IMR-90 (cell line): ENCODE results near the gene ADGRV1. TPM values are rescaled to one million over a fixed set of nuclear protein-coding genes. Genes with fewer than 3 reads are reported as not detected.

Source experiments
- ATAC-seq: fragments of 200-7000 bp; cut with Tn5 transposase; 2 replicates; pipeline ENCODE4 v1.9.1; 2020; ENCODE audit warnings: low read depth, mild to moderate bottlenecking, moderate library complexity
- BruUV-seq: library from RNA; stranded (reverse); fragments of 400-500 nt; replicated peaks from 2 replicates; lab custom pipeline; 2021; lab: Mats Ljungman, UMichigan
- CTCF ChIA-PET: fragments of 300-600 bp; formaldehyde crosslinking; extraction: SDS; loops from one replicate; lab custom pipeline; 2021; ENCODE audit warnings: antibody characterized with exemption; lab: Yijun Ruan, JAX
- POLR2A ChIA-PET: fragments of 300-600 bp; sonication (Branson Sonifier 250); formaldehyde crosslinking; loops from one replicate; lab custom pipeline; 2022; ENCODE audit warnings: antibody characterized with exemption; ENCODE audit not compliant: unreplicated experiment; lab: Charles Lee
- DNase-seq: peaks from one replicate; pipeline ENCODE4 v3.0.0; 2013
- H2AFZ ChIP-seq: replicated peaks from 2 replicates; pipeline ENCODE3; 2013; ENCODE audit warnings: low read length, mild to moderate bottlenecking; ENCODE audit not compliant: poor library complexity
- H2AK5ac ChIP-seq: 2 replicates; pipeline ENCODE4 v1.6.1; 2013; ENCODE audit warnings: low read depth, low read length, inconsistent platforms
- H2AK9ac ChIP-seq: replicated peaks from 2 replicates; pipeline ENCODE3; 2013; ENCODE audit warnings: mild to moderate bottlenecking, low read depth, low read length, moderate library complexity; ENCODE audit not compliant: poor library complexity
- H2BK120ac ChIP-seq: 2 replicates; pipeline ENCODE4 v1.6.1; 2013; ENCODE audit warnings: low read depth, low read length, inconsistent platforms
- H2BK15ac ChIP-seq: 3 replicates; pipeline ENCODE4 v1.6.1; 2013; ENCODE audit warnings: low read depth, low read length, inconsistent platforms
- H2BK20ac ChIP-seq: 2 replicates; pipeline ENCODE4 v1.6.1; 2013; ENCODE audit warnings: low read depth, mild to moderate bottlenecking, inconsistent platforms, low read length, moderate library complexity
- H2BK5ac ChIP-seq: 2 replicates; pipeline ENCODE4 v1.6.1; 2013; ENCODE audit warnings: mild to moderate bottlenecking, low read depth, low read length, inconsistent platforms; ENCODE audit not compliant: poor library complexity, severe bottlenecking
- H3K14ac ChIP-seq: replicated peaks from 2 replicates; pipeline ENCODE4 v1.6.1; 2013; ENCODE audit warnings: low read depth, low read length, inconsistent platforms
- H3K18ac ChIP-seq: 2 replicates; pipeline ENCODE4 v1.6.1; 2013; ENCODE audit warnings: low read depth, low read length, control low read depth
- H3K23ac ChIP-seq: 2 replicates; pipeline ENCODE4 v1.6.1; 2013; ENCODE audit warnings: low read depth, low read length, inconsistent platforms
- H3K27ac ChIP-seq: 2 replicates; pipeline ENCODE4 v1.5.1; 2013; ENCODE audit warnings: mild to moderate bottlenecking, control low read depth, low read length; ENCODE audit not compliant: insufficient read depth
- H3K27me3 ChIP-seq: 2 replicates; pipeline ENCODE4 v1.6.1; 2013; ENCODE audit warnings: low read length; ENCODE audit not compliant: control insufficient read depth, insufficient read depth
- H3K36me3 ChIP-seq: 2 replicates; pipeline ENCODE4 v1.6.1; 2013; ENCODE audit warnings: low read length, mixed read lengths; ENCODE audit not compliant: control insufficient read depth, insufficient read depth
- H3K4ac ChIP-seq: 2 replicates; pipeline ENCODE4 v1.6.1; 2013; ENCODE audit warnings: low read depth, low read length, inconsistent platforms
- H3K4me1 ChIP-seq: 2 replicates; pipeline ENCODE4 v1.6.1; 2013; ENCODE audit warnings: low read length, mixed read lengths; ENCODE audit not compliant: control insufficient read depth, insufficient read depth
- H3K4me2 ChIP-seq: 2 replicates; pipeline ENCODE4 v1.6.1; 2013; ENCODE audit warnings: low read depth, mild to moderate bottlenecking, control low read depth, low read length, moderate library complexity
- H3K4me3 ChIP-seq: 2 replicates; pipeline ENCODE4 v1.5.1; 2013; ENCODE audit warnings: low read depth, mild to moderate bottlenecking, control low read depth, low read length, moderate library complexity; ENCODE audit not compliant: insufficient read depth
- H3K56ac ChIP-seq: 2 replicates; pipeline ENCODE4 v1.6.1; 2013; ENCODE audit warnings: low read length, inconsistent platforms; ENCODE audit not compliant: insufficient read depth; ENCODE audit errors: extremely low read depth
- H3K79me1 ChIP-seq, 2 experiments: 2 replicates each; pipeline ENCODE4 v1.6.1; 2013; ENCODE audit warnings: low read length in 2 of 2, inconsistent platforms in 1 of 2, low read depth in 1 of 2
- H3K9ac ChIP-seq: 2 replicates; pipeline ENCODE4 v1.6.1; 2013; ENCODE audit warnings: low read depth, low read length, control low read depth
- H3K9me1 ChIP-seq: 2 replicates; pipeline ENCODE4 v1.6.1; 2013; ENCODE audit warnings: low read length, inconsistent platforms; ENCODE audit not compliant: insufficient read depth
- H3K9me3 ChIP-seq: 2 replicates; pipeline ENCODE4 v1.6.1; 2013; ENCODE audit warnings: low read length; ENCODE audit not compliant: control insufficient read depth, insufficient read depth
- H4K20me1 ChIP-seq: 2 replicates; pipeline ENCODE4 v1.6.1; 2013; ENCODE audit warnings: low read length, inconsistent platforms; ENCODE audit not compliant: insufficient read depth
- H4K5ac ChIP-seq: 2 replicates; pipeline ENCODE4 v1.6.1; 2013; ENCODE audit warnings: mild to moderate bottlenecking, low read depth, low read length, control low read depth
- H4K8ac ChIP-seq, 2 experiments: 2 replicates each; pipeline ENCODE4 v1.6.1; 2013; ENCODE audit warnings: low read depth in 2 of 2, low read length in 2 of 2, control low read depth in 1 of 2, inconsistent platforms in 1 of 2
- H4K91ac ChIP-seq: 2 replicates; pipeline ENCODE4 v1.6.1; 2013; ENCODE audit warnings: low read depth, low read length, inconsistent platforms; ENCODE audit not compliant: insufficient read depth
- MXI1 ChIP-seq: IDR thresholded peaks from 2 replicates; pipeline ENCODE4 v1.6.1; 2012; ENCODE audit warnings: low read depth, mild to moderate bottlenecking, low read length, moderate library complexity, borderline replicate concordance
- RFX5 ChIP-seq: IDR thresholded peaks from 2 replicates; pipeline ENCODE4 v1.8.0; 2012; ENCODE audit warnings: low read depth, mild to moderate bottlenecking, low read length, moderate library complexity
- SMC3 ChIP-seq: fragments of 150-350 bp; IDR thresholded peaks from 2 replicates; pipeline ENCODE4 v1.6.1; 2016; ENCODE audit warnings: low read depth, mild to moderate bottlenecking, antibody characterized with exemption, low read length, moderate library complexity
- WGBS, 2 experiments: methylation state at CpG; one replicate each; pipeline versions ENCODE4 v1.1.5 to v1.1.7; 2013; ENCODE audit warnings: missing lambda C conversion rate in 2 of 2; ENCODE audit not compliant: insufficient read length in 1 of 2; ENCODE audit errors: extremely low coverage in 2 of 2; 5-methylcytosine and 5-hydroxymethylcytosine counted together
- dilution Hi-C: fragments of 300-500 bp; cut with HindIII; formaldehyde crosslinking; loops from one replicate; pipeline ENCODE4 v1.14.3; 2018; ENCODE audit warnings: low sequenced_read_pairs; ENCODE audit not compliant: unreplicated experiment
- in situ Hi-C: fragments of 300-500 bp; cut with MboI; formaldehyde crosslinking; loops from 3 replicates; pipeline ENCODE4 v1.14.3; 2019; ENCODE audit warnings: low sequenced_read_pairs, inconsistent platforms, mixed read lengths
- intact Hi-C: fragments of 100-400 bp; cut with micrococcal nuclease; formaldehyde crosslinking; loops from 2 replicates; pipeline ENCODE4 v1.10.0; 2022
- polyA plus RNA-seq, 3 experiments: library from polyadenylated mRNA; depleted of rRNA; stranded (reverse); fragments of >200 nt; gene quantifications; 2 replicates each; pipeline ENCODE4 v1.2.3, GENCODE V29; 2012; ENCODE audit warnings: low replicate concordance in 1 of 3
- total RNA-seq: library from RNA; depleted of rRNA; stranded (reverse); fragments of >200 nt; gene quantifications from 2 replicates; pipeline ENCODE4 v1.2.3, GENCODE V29; 2012
- TF ChIP-seq, protein P1 (sequence below): conservative IDR thresholded peaks from 2 replicates; pipeline ENCODE4 v1.5.1; 2012; ENCODE audit warnings: mild to moderate bottlenecking, low read depth, low read length, improper control_type of control experiment

Gene ADGRV1
- total and polyA plus RNA-seq, 2 of the 4 experiments (the other 2 are of a cell fraction): under 0.01 TPM; not detected in 1

DNA sequence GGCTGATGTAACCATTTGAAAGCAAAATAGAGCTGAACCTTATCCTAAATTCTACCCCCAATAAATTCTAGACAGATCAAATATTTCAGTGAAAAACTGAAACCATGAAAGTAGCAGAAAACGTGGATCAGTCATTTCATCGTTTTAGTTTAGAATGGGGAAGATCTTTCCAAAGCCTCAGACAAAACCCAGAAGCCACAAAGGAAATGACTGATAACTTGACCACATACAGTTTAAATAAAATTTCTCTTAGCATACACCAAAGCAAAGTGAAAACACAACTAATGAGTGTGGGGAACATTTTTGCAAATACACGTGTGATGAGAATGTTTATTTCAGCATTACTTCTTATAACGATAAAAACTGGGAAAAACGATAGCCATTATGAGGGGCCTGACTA lies 284.8 kb downstream of the ADGRV1 start:
- H2AFZ ChIP-seq: no peak overlapping the region
- H3K79me1 ChIP-seq: no peaks in the 10 kb centered on the region
- CTCF ChIA-PET: no interaction called here
- H3K27ac ChIP-seq: no peak overlapping the region
- in situ Hi-C loops (no loop called here), intact Hi-C loops (no loop called here), dilution Hi-C loops (no loop called here)
- no peak overlapping the region for H3K18ac ChIP-seq
- H3K9me1 ChIP-seq: no peaks in the 10 kb centered on the region
- no peak overlapping the region for H2AK9ac ChIP-seq
- H2BK20ac ChIP-seq: no peak overlapping the region
- H3K56ac ChIP-seq: no peak overlapping the region
- BruUV-seq: no TSS peak
- no peak overlapping the region for H2BK5ac ChIP-seq
- no peak for ATAC-seq
- H3K36me3 ChIP-seq: no peaks in the 10 kb centered on the region
- no peak overlapping the region for H4K91ac ChIP-seq
- no peak overlapping the region for H3K4me3 ChIP-seq
- POLR2A ChIA-PET: no interaction called here
- H2AK5ac ChIP-seq: no peak overlapping the region
- H3K4ac ChIP-seq: no peak overlapping the region
- H3K4me1 ChIP-seq: no peaks in the 10 kb centered on the region
- no peak for TF ChIP-seq SMC3
- no peak for TF ChIP-seq MXI1
- TF ChIP-seq, protein P1, sequence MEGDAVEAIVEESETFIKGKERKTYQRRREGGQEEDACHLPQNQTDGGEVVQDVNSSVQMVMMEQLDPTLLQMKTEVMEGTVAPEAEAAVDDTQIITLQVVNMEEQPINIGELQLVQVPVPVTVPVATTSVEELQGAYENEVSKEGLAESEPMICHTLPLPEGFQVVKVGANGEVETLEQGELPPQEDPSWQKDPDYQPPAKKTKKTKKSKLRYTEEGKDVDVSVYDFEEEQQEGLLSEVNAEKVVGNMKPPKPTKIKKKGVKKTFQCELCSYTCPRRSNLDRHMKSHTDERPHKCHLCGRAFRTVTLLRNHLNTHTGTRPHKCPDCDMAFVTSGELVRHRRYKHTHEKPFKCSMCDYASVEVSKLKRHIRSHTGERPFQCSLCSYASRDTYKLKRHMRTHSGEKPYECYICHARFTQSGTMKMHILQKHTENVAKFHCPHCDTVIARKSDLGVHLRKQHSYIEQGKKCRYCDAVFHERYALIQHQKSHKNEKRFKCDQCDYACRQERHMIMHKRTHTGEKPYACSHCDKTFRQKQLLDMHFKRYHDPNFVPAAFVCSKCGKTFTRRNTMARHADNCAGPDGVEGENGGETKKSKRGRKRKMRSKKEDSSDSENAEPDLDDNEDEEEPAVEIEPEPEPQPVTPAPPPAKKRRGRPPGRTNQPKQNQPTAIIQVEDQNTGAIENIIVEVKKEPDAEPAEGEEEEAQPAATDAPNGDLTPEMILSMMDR: no peak
- TF ChIP-seq RFX5: no peak
- no peak overlapping the region for H4K8ac ChIP-seq
- no peaks in the 10 kb centered on the region for H3K27me3 ChIP-seq
- no peaks in the 10 kb centered on the region for H4K20me1 ChIP-seq
- no peak overlapping the region for H3K9ac ChIP-seq
- WGBS, 2 experiments: no CpG with 5 or more reads among the region's 5 CpGs
- H4K5ac ChIP-seq: no peak overlapping the region
- H2BK120ac ChIP-seq: no peak overlapping the region
- no peak overlapping the region for H3K23ac ChIP-seq
- H3K4me2 ChIP-seq: no peak overlapping the region
- no peak overlapping the region for H2BK15ac ChIP-seq
- H3K14ac ChIP-seq: no peak overlapping the region
- no peaks in the 10 kb centered on the region for H3K9me3 ChIP-seq
- DNase-seq: no peak
